PC-3 (cell line): ENCODE results near the gene INO80B.

Experiments
- EZH2phosphoT487 ChIP-seq: fragments of 300-600 bp; sonication (generic); IDR thresholded peaks from 2 replicates; pipeline ENCODE4 v1.6.1; 2018; ENCODE audit warnings: mild to moderate bottlenecking, antibody characterized with exemption, low read length, borderline replicate concordance
- TF ChIP-seq, protein P1 (sequence below): fragments of 300-600 bp; sonication (generic); conservative IDR thresholded peaks from 2 replicates; pipeline ENCODE4 v1.5.1; 2017; ENCODE audit warnings: antibody characterized with exemption, low read depth, mild to moderate bottlenecking, low read length

DNA sequence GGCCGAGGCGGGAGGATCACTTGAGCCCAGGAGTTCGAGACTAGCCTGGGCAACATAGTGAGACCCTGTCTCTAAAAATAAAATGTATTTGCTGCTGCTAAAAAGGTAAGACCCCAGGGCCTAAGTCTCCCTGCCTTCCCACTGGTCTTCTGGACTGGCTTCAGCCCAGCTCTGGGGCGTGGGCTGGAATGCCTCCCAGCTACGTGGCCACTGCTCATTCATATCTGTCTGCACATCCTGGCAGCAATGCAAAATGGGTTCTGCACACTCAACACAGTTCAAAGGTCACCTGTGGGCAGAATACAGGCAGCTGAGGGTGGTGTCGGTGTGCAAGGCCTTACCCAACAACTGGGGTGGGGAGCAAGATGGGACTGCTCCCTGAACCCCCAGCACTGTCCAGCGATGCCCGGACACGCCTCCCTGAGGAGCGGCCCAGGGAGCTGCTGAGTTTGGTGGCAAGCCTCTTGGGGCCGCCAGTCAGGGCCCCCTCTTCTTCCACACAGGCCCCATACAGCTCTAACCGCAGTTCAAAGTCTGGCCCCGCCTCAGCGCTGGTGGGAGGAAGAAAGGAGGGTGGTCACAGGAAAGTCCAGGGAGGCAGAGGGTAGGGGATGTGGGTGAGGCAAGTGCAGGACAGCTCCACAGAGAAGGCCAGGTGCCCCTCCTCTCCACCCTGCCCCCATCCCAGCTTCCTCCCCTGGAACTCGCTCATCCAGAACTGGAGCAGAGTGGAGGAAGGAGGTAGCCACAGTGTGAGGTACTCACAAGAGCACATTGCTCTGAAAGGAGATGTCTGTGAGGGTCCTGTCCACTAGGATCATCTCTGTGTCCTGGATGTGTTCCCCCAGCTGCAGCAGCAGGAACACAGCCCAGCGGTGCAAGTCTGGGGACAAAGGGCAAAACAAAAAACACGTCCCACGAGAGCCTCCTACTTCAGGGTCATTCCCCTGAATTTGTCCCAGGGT is 25.1 kb upstream of the INO80B start:
- TF ChIP-seq, protein P1, sequence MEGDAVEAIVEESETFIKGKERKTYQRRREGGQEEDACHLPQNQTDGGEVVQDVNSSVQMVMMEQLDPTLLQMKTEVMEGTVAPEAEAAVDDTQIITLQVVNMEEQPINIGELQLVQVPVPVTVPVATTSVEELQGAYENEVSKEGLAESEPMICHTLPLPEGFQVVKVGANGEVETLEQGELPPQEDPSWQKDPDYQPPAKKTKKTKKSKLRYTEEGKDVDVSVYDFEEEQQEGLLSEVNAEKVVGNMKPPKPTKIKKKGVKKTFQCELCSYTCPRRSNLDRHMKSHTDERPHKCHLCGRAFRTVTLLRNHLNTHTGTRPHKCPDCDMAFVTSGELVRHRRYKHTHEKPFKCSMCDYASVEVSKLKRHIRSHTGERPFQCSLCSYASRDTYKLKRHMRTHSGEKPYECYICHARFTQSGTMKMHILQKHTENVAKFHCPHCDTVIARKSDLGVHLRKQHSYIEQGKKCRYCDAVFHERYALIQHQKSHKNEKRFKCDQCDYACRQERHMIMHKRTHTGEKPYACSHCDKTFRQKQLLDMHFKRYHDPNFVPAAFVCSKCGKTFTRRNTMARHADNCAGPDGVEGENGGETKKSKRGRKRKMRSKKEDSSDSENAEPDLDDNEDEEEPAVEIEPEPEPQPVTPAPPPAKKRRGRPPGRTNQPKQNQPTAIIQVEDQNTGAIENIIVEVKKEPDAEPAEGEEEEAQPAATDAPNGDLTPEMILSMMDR: no peak
- TF ChIP-seq EZH2phosphoT487: no peak
